NCI-H460 (cell line): ENCODE results near the gene ABCA6. TPM values are rescaled to one million over a fixed set of nuclear protein-coding genes. Genes with fewer than 3 reads are reported as not detected.
"Not testable (repeated sequence)": the region's sequence is repeated elsewhere in the genome, so short reads cannot be mapped to it uniquely, and the experiment has no call there.

Source experiments
- DNase-seq: peaks from one replicate; pipeline ENCODE4 v3.0.0-alpha.2; 2016; ENCODE audit warnings: low read depth; ENCODE audit errors: extremely low read depth
- total RNA-seq: library from RNA; depleted of rRNA; stranded (reverse); fragments of >200 nt; shearing (Covaris generic); gene quantifications from 2 replicates; pipeline ENCODE4 v1.2.3, GENCODE V29; 2014

ABCA6 gene
- total RNA-seq, 1 experiment from 2014 or later = 0.30 TPM

- DNase-seq = no peak
These were observed 62.8 kb downstream of the ABCA6 start for GRCh38 chr17:69078864-69079263.

- DNase-seq = no peak
These were observed 65.9 kb downstream of the ABCA6 start for GRCh38 chr17:69075823-69076222.

GRCh38 chr17:69073392-69073791 lies 68.3 kb downstream of the ABCA6 start:
- not testable (repeated sequence) for DNase-seq

DNA sequence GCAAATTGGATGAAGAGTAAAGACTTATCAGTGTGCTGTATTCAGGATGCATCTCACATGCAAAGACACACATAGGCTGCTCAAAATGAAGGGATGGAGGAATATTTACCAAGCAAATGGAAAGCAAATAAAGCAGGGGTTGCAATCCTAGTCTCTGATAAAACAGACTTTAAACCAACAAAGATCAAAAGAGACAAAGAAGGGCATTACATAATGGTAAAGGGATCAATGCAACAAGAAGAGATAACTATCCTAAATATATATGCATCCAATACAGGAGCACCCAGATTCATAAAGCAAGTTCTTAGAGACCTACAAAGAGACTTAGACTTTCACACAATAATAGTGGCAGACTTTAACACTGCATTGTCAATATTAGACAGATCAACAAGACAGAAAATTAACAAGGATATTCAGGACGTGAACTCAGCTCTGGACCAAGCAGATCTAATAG lies 68.9 kb downstream of the ABCA6 start:
- DNase-seq = not testable (repeated sequence)

DNA sequence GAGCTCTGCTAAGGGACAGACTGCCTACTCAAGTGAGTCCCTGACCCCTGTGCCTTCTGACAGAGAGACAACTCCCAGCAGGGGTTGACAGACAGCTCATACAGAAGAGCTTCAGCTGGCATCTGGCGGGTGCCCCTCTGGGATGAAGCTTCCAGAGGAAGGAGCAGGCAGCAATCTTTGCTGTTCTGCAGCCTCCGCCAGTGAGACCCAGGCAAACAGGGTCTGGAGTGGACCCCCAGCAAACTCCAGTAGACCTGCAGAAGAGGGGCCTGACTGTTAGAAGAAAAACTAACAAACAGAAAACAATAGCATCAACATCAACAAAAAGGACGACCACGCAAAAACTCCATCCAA lies 70.5 kb downstream of the ABCA6 start:
- DNase-seq = not testable (repeated sequence)

DNA sequence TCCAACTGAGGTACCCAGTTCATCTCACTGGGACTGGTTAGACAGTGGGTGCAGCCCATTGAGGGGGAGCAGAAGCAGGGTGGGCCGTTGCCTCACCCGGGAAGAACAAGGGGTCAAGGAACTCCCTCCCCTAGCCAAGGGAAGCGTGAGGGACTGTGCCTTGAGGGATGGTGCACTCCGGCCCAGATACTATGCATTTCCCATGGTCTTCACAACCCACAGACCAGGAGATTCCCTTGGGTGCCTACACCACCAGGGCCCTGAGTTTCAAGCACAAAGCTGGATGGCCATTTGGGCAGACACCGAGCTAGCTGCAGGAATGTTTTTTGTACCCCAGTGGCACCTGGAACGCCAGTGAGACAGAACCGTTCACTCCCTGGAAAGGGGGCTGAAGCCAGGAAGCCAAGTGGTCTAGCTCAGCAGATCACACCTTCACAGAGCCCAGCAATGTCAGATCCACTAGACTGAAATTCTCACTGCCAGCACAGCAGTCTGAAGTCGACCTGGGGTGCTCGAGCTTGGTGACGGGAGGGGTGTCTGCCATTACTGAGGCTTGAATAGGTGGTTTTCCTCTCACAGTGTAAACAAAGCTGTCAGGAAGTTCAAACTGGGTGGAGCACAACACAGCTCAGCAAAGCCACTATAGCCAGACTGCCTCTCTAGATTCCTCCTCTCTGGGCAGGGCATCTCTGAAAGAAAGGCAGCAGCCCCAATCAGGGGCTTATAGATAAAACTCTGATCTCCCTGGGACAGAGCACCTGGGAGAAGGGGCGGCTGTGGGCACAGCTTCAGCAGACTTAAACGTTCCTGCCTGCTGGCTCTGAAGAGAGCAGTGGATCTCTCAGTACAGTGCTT lies 71.1 kb downstream of the ABCA6 start:
- not testable (repeated sequence) for DNase-seq

DNA sequence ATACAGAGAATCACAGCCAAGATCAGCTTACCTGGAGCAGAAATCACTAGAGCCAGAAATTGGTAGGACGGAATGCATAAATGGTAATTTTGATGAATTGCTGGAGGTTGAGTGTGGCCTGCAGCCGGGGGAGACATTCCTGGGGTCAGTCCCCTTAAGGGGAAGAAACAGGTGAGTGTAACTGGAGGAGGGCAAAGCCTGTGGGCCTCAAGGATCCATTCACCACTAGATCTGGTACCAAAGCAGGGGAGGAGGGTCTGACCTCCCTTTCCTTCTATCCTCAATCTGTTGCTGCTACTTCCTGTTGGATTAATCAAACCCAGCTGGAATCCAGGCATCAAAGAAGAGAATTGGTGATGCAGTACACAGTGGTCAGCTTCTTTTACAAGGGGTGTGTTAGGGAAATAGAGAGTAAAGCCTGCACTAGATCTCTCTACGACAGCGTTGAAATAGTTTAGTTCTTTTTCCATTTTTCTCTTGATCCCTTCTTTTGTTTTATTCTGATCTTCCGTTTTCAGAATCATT lies 72.4 kb downstream of the ABCA6 start:
- no peak for DNase-seq

DNA sequence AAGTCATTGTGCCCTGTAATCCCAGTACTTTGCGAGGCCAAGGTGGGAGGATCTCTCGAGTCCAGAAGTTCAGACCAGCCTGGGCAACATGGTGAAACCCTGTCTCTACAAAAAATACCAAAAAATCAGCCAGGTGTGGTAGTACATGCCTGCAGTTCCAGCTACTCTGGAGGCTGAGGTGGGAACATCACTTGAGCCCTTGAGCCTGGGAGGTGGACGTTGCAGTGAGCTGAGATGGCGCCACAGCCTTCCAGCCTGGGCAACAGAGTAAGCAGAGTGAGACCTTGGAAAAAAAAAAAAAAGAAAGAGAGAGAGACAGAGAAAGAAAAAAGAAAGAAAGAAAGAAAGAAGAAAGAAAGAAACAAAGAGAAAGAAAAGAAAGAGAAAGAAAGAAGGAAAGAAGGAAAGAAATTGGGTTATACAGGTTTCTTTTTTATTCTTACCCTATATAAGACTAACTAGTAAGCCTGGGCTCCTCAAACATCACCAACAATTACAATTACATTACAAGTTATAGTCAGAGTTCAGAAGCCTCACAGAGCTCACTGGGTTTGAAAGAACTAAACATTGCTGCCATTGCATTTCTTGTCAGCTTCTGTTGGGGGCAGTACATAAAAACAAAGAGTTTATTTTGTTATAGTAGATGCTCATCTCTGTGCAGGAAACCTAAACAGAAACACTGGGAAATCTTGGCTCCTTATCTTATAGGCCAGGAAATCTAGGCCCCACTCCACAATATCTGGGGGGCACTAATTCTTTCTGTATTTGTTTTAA lies 74.2 kb downstream of the ABCA6 start:
- DNase-seq = no peak

DNA sequence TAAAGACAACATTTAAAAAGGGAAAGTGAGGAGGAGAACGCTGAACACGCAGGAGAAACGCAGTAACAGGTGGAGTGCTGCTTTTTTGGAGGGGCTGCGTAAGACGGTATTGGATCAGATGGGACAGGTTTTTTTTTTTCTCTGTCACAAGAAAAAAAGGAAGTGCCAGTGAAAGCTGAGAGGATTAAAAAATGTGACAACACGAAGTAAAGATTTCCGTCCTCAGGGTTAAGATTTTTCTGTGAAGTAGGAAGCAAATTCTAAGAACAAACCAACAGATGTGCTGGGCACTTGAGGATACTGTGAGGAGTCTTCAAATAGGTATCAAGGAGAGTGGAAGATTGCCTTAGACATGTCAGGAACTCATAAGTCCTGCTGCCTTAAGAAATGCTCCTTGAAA lies 75.2 kb downstream of the ABCA6 start:
- DNase-seq = no peak

DNA sequence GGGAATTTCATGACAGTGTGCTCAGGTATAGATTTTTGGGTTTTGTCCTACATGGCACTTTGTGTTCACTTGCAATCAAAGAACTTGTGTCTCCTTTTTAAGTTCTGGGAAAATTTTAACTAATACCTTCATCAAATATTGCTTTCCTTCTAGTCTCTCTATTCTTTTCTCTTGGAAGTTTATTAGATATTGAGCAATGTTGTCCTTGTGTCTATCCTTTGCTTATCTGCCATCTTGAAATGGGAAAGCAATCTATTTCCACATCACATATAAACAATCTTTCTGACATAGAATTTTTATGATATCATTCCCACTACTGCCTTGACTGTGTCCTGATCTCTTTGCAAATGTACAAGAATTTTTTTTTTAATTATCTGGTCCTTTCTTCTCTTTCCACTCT lies 76.6 kb downstream of the ABCA6 start:
- DNase-seq = no peak

GRCh38 chr17:69064476-69064875 lies 77.2 kb downstream of the ABCA6 start:
- no peak for DNase-seq

DNA sequence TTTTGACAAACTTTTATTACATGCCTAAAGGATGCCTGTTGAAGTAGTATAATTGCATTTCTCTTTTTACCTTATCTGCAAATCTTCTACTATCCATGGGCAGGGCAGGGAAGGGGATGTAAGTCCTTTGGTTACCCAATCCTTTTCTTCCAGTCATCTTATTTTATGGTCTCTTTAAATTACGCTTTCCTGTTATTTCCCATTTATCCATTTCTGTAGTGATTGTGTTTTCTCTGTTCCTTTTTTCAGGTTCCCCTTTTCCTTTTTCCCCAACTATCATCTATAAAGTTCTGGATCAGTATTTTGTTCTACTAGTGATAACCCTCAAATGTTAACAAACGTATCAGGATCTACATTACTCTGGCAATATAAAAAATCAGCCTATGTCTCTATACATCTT lies 77.7 kb downstream of the ABCA6 start:
- no peak for DNase-seq

- DNase-seq = no peak
These were observed 78.7 kb downstream of the ABCA6 start for GRCh38 chr17:69062860-69063581.

DNA sequence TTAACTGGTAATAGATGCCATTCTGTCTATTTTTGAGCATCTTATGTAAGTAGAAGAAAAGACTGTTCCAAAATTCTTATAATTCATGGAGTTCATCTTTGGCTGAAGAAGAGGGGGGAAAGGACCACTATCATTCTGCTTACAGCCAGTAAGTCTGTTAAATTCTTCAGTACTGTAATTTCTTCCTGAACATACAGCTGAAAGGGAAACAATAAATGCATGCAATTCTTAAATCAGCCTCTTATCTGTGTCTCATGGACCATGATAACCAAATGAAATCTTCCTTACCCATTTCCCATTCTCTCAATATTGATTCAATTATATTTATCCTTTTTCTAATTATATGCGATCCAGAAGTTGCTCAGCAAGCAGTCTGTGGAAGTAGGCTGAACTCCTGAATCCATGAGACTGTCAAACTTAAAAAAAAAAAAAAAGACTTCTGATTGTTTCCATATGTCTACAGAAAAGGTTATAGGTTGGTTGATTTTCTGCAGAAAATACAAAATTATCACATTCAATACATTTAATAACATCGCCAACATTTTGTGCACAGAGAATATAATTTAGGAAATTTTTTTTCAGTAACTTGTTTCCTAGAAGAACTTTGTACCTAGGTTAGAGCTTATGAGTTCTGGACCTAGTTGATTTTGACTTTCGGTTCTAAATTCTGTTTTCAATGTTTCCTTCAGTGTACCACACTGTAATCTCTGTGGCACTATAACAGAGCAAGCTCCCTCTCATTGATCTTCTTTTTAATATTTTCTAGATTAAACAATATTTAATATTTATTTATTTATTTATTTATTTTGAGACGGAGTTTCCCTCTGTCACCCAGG lies 79.8 kb downstream of the ABCA6 start:
- no peak for DNase-seq

GRCh38 chr17:69060822-69061221 lies 80.9 kb downstream of the ABCA6 start, which contains the start of gene ABCA9:
Gene ABCA9 (minus strand): TSS chr17:69060927. CDS start chr17:69051126, 9,801 bp downstream.
- no peak for DNase-seq

- DNase-seq = no peak
These were observed 82.1 kb downstream of the ABCA6 start for GRCh38 chr17:69059458-69060175.

DNA sequence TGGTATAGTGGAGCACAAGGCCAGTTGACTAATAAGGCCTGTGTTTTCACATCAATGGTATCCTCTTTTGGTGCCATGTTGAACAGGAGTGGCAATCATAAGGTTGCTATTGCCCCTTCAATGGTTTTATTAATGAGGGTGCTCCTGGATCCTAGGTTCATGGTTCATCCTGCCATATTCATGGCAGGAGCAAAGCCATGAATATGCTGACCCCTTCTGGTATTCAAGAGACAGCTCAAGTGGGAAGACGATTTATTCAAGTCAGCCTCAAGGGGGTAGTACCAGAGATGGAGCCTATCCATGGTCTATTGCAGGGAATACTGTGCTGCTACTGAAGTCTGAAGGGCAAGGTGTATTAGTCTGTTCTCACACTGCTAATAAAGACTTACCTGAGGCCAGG lies 83.5 kb downstream of the ABCA6 start:
- no peak for DNase-seq

DNA sequence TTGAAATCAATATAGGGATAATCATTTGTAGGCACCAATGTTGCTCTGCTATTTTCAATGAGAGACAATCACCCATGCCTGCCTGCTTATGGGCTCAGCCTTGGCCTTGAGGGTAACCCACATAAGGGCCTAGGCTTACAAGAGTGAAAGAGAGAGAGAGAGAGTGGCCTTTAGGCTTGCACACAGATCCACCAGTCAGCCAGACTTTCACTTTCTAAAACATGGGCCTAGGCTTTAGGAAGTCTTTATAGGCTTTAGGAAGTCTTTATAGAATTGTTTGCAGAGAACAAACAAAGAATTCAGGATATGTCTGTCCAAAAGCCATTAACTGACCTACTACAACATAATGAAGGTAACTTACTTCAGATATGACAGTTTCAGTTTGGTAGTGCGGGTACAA lies 84.4 kb downstream of the ABCA6 start:
- no peak for DNase-seq

- no peak for DNase-seq
These were observed 85.4 kb downstream of the ABCA6 start for GRCh38 chr17:69056179-69056823.
